Inflammatory macrophage treated with lipopolysaccharide for 1 hour (primary cell): Measurements from ENCODE around the gene PILRA.
"Not testable (repeated sequence)": the region's sequence is repeated elsewhere in the genome, so short reads cannot be mapped to it uniquely, and the experiment has no call there.

Experiments
- DNase-seq, 2 donors: peaks; one replicate each; pipeline ENCODE4 v3.0.0-alpha.2; 2020 to 2022

PILRA gene

GRCh38 chr7:100435401-100436304 lies 62.4 kb downstream of the PILRA start:
- DNase-seq, result no peak

GRCh38 chr7:100437150-100438100 lies 64.1 kb downstream of the PILRA start:
- DNase-seq, result no peak

GRCh38 chr7:100438172-100438571 lies 64.9 kb downstream of the PILRA start:
- DNase-seq, result no peak

- not testable (repeated sequence) for DNase-seq
These were observed 65.4 kb downstream of the PILRA start for GRCh38 chr7:100438731-100439130.

GRCh38 chr7:100439244-100439643 lies 66.0 kb downstream of the PILRA start:
- DNase-seq, result not testable (repeated sequence)

- no peak for DNase-seq
These were observed 68.6 kb downstream of the PILRA start for GRCh38 chr7:100441641-100442535.

GRCh38 chr7:100443096-100443840 lies 70.0 kb downstream of the PILRA start:
- DNase-seq, result no peak

GRCh38 chr7:100444311-100445278 lies 71.3 kb downstream of the PILRA start:
- DNase-seq, result peak; percentile 45 to 63

GRCh38 chr7:100446040-100446439 lies 72.8 kb downstream of the PILRA start:
- no peak for DNase-seq

GRCh38 chr7:100447363-100447762 lies 74.1 kb downstream of the PILRA start:
- not testable (repeated sequence) for DNase-seq

GRCh38 chr7:100449190-100449795 lies 76.0 kb downstream of the PILRA start:
- no peak for DNase-seq
